Measurements from ENCODE around the gene PTGIS.

The PTGIS gene

DNA sequence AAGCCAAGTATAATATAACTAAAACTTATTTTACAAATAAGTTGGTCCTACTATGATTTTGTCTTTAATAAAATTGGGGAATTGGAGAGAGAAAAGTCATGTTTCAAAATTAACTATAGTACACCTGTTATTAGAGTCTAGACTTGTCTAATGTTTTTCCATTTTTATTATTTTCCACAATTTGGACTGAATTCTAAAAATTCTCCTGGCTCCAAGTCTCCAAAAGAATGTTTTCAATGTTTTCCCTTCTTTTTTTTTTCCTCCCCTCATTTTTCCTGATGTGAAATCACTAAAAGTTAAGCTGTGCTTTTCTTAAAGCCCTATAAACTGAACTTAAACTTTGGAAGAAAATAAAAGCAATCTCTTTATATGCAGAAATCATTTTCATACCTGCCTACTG, 11.3 kb downstream of the PTGIS start:
- DNase-seq = no peak

GRCh38 chr20:49549801-49550551, 18.0 kb downstream of the PTGIS start:
- no peak for DNase-seq

DNA sequence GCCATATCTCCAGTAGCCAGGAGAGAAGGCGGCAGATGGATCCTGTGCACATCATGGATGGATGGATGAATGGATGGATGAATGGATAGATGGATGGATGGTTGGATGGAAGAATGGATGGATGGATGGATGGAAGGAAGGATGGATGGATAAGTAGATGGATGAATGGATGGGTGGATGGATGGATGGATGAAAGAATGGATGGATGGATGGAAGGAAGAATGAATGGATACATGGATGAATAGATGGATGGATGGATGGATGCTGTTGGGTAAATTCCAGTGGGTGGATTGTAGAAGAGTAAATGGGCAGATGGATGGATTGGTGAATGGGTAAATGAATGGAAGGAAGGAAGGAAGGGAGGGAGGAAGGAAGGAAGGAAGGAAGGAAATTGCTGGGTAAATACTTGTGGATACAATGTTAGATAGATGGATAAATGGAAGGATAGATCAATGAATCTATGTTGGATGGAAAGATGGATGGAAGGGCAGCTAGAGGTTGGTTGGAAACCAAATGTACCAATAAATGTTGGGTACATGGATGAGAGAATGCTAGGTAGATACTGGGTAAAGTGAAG, 19.5 kb downstream of the PTGIS start:
- no peak for DNase-seq

- no peak for DNase-seq
These were observed 22.4 kb downstream of the PTGIS start for GRCh38 chr20:49545572-49545971.

GRCh38 chr20:49544535-49544934, 23.4 kb downstream of the PTGIS start:
- no peak for DNase-seq

DNA sequence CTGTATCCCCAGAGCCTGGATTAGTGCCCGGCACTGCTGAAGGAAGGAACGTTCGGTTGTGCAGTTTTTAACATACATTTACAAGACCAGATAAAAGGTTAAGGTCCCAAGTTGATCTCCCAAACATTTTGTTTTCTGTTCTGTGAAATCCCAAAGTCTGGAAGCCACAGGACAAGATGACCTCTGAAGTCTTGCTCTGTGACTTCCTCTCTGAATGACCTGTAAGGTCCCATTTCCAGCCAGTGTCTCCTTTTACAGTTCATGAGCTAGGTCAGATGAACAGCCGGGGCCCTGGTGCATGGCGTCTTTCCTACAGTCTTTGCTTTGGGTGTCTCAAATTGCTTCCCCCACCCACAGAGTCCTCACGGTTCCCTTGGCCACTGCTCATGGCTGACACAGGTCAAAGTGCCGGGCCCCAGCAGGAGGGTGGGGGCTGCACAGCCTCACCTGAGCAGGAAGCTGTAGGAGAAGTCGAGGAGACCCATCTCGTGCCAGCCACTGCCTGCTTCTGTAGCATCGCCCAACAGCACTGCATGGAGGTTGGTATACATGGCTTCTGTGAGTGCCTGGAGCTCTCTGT, 24.0 kb downstream of the PTGIS start:
- no peak for DNase-seq

GRCh38 chr20:49543071-49543857, 24.7 kb downstream of the PTGIS start:
- DNase-seq = no peak

- DNase-seq = no peak
These were observed 25.4 kb downstream of the PTGIS start for GRCh38 chr20:49542514-49542991.

DNA sequence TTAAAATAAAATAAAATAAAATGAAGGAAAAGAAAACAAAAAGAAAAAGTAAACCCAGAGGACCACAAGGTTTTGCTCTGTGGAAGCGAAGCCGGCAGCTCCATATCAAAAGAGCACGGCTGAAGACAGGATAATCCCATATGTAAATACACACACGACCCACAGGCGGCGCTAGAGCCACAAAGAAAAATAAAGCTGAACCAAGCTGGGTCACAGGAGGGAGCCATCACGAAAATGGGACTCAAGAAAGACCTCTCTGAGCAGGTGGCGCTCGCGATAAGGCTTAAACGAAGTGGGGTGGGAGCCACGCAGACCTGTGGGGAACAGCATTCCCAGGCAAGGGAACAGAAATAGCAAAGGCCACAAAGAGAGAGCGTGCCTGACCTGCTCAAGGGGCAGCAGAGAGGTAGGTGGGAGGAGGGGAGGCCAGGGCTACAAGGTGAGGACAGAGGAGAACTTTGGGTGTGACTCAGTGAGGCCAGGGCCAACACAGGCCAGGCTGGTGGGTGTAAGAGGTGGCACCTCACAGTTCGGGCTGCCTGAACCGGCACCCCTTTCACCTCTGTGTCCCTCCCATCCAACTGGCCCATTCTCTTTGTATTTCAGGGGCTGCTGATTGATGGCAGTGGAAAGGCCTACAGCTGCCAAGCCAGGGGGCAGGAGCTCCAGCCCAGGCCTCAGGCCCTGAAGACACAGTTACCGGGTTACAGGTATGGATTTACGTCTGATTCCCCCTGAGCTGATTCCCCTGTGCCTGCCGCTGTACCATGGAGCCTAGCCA, 26.0 kb downstream of the PTGIS start:
- DNase-seq = peak; percentile 54

DNA sequence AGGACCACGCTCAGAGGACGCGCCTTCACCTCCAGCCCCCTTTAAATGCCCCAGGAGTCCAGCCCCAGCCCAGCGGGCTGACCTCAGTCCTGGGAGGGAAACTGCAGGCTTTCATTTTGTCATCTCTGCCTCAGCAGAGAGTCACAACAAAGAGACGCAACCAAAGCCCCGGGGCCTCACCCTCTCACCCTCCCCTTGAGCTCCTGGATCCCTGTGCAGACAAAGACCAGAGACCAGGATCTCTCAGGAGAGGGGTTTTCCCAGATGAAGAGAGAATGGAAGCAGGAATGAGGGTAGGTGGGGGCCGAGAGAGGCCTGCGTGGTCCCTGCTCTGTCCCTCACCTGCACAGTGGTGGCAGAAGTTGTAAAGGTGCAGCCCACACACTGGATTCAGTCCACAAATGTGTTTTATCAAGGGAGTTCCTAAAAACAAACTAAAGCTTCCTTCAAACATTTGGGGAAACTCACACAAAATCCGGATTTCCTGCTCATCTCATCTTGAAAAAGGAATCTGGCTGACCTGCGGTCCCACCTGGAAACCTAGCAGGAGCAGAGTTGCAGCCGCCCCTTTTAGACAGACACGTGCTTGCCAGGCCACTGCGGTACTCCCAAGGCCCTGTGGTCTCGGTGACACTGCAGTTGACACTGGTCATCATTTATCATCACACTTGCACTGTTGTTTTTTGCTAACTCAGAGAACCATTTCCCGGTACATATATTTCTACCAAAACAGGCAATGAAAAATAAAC, 27.1 kb downstream of the PTGIS start:
- no peak for DNase-seq

GRCh38 chr20:49540232-49540620, 27.7 kb downstream of the PTGIS start:
- DNase-seq = no peak

DNA sequence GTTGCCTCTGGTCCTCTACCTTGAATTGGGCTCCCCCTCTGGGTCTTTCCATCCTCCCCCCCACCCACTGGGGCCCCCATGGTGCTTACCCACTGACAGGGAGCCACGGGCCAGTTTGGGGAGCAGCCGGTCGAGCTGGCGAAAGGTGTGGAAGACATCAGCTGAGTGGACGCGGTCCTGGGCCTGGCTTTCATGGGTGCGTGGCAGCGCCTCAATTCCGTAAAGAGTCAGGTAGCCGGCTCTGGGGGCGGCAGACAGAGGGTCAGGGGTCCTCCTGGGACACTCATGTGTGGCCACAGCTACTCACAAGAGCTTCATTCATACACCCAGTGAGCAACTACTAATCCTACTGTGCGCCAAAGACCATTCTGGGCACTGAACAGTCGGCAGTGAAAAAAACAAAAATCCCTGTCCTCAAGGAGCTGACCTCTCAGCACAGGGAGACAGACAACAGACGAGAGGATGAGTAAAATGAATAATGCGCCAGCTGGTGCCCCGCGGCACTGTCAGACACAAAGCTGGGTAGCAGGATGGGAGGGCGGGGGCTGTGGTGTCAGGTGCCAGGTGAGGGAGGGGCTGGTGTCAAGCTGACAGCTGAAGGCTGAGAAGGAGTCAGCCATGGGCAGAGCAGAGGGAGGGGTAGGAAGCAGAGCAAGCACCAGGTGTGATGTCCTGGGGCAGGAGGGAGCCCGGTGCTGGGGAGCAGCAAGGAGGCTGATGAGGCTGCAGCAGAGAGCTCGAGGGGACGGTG, 28.3 kb downstream of the PTGIS start:
- DNase-seq = no peak

- DNase-seq = no peak
These were observed 29.0 kb downstream of the PTGIS start for GRCh38 chr20:49538950-49539349.

- peak; percentile 49 for DNase-seq
These were observed 33.7 kb downstream of the PTGIS start for GRCh38 chr20:49534255-49534712.

DNA sequence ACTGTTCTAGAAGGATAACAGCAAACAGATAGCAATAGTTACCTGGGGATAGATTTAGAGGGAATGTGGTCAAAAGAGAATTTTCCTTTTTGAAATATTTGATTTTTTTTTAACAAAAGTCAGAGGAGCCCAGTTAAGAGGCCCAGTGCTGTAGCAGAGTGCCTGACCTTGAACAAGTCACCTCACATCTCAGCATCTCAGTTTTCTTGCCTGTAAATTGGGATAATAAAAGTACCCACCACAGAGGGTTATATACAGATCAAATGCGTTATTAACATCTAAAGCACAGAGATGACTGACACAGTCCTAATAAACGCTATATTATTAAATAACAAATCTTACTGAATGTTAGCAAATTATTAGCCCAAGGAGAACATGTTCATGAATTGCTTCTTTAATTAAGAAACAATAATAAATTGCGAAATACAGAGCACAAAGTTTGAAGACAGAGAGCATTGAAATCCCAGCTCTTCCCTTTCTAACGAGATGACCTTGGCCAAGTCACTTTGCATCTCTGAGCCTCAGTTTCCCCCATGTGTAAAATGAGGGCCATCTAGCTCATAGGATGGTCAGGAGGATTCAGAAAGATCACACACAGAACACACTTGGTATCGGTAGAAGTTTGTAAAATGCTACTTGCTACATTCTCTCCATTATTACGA, 35.5 kb downstream of the PTGIS start:
- no peak for DNase-seq

DNA sequence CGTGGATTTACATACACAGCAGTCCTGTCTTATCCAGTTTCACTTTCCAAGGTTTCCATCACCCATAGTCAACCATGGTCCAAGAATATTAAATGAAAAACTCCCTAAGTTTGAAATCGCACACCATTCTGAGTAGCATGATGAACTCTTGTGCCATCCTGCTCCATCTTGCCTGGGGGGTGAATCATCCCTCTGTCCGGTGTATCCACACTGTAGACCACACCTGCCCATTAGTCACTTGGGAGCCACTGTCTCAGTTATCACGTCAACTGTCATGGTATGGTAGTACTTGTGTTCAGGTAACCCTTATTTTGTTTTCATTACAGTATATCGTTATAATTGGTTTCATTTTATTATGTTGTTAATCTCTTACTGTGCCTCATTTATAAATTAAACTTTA, 38.5 kb downstream of the PTGIS start:
- no peak for DNase-seq

GRCh38 chr20:49526568-49526967, 41.4 kb downstream of the PTGIS start:
- DNase-seq = no peak

- DNase-seq = no peak
These were observed 41.9 kb downstream of the PTGIS start for GRCh38 chr20:49526056-49526455.

GRCh38 chr20:49523767-49524360, 44.1 kb downstream of the PTGIS start:
- DNase-seq = no peak

- DNase-seq = no peak
These were observed 46.6 kb downstream of the PTGIS start for GRCh38 chr20:49521356-49521755.
